SU-DHL-6 (cell line): ENCODE results near the gene PLA2G10.

Experiments
- EZH2phosphoT487 ChIP-seq: fragments of 200-600 bp; sonication (generic), shearing (Covaris generic); conservative IDR thresholded peaks from 2 replicates; pipeline ENCODE4 v1.6.1; 2018; ENCODE audit warnings: mild to moderate bottlenecking, antibody characterized with exemption, low read length, moderate library complexity, mixed read lengths
- TF ChIP-seq, protein P1 (sequence below): fragments of 200-600 bp; sonication (generic); IDR thresholded peaks from one replicate; pipeline ENCODE4 v1.5.1; 2017; ENCODE audit warnings: antibody characterized with exemption, mild to moderate bottlenecking, low read length, moderate library complexity; ENCODE audit not compliant: insufficient read depth, poor library complexity, severe bottlenecking

DNA sequence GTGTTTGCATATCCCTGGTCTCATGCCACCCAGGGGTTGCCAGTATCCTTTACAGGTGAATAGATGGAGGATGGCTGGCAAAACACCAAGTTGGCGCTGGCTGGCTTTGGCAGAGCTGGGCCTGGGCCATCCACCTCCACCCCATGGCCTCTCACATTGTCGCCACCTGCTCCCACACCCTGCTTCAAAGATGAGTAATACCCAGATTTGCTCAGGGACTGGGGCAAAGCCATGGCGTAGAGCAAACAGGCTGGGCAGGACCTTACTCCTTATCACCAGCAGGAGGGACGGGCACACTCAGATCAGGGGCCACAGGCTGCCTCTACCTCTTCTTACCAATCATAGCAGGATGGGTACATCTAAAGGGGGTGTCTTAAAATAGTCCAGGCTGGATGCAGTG, 24.3 kb downstream of the PLA2G10 start:
- TF ChIP-seq, protein P1, sequence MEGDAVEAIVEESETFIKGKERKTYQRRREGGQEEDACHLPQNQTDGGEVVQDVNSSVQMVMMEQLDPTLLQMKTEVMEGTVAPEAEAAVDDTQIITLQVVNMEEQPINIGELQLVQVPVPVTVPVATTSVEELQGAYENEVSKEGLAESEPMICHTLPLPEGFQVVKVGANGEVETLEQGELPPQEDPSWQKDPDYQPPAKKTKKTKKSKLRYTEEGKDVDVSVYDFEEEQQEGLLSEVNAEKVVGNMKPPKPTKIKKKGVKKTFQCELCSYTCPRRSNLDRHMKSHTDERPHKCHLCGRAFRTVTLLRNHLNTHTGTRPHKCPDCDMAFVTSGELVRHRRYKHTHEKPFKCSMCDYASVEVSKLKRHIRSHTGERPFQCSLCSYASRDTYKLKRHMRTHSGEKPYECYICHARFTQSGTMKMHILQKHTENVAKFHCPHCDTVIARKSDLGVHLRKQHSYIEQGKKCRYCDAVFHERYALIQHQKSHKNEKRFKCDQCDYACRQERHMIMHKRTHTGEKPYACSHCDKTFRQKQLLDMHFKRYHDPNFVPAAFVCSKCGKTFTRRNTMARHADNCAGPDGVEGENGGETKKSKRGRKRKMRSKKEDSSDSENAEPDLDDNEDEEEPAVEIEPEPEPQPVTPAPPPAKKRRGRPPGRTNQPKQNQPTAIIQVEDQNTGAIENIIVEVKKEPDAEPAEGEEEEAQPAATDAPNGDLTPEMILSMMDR, result no peak
- TF ChIP-seq EZH2phosphoT487, result no peak
